GM18907 (cell line): ENCODE data around the gene IGSF9B.

ENCODE experiments used
- ATAC-seq: cut with Tn5 transposase; IDR thresholded peaks from one replicate; pipeline ENCODE4 v1.9.1; 2021; ENCODE audit warnings: mild to moderate bottlenecking, moderate library complexity; ENCODE audit not compliant: unreplicated experiment

The IGSF9B gene

DNA sequence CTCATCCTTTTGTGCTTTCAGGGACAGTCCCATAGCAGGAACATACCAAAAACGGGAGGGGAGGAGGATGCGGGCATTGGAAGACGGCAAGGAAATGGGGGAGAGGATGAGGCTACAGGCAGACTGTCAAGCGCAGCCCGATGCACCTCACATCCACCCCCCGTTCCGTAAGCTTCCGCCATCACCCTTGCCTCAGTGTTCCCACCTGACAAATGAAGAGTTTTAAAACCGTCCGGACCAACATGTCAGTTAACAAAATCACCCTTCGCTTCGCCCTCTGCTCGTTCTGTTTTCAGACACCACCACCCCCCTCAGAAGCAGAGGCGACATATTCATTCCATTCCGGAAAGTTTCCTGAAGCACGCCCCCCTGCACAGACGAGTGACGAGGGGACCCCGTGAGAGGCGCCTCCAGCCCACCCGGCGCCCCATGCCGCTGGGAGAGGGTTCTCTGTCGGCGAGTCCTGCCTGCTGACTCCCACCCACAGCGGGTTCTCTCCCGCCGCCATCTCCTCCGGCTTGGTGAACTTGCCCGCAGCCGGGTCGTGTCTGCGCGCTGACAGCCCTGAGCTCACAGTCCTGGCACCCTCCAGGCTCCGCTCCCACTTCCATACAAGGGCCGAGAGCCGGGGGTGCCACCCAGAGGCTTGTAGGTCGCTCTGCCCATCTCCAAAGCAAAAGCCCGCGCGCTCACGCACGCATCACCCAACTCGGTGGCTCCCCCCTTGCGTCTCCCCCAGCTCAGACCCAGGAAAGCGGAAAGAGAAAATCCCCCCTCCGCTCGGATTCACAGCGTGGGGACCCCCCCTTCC, 1.5 kb downstream of the IGSF9B start:
- ATAC-seq: no peak

GRCh38 chr11:133953999-133954398, 2.8 kb downstream of the IGSF9B start:
- no peak for ATAC-seq

- ATAC-seq: no peak
Observed at GRCh38 chr11:133953547-133953946, 3.2 kb downstream of the IGSF9B start.

- ATAC-seq: no peak
Observed at GRCh38 chr11:133952199-133953190, 4.3 kb downstream of the IGSF9B start.

GRCh38 chr11:133951327-133952198, 5.2 kb downstream of the IGSF9B start:
- no peak for ATAC-seq

DNA sequence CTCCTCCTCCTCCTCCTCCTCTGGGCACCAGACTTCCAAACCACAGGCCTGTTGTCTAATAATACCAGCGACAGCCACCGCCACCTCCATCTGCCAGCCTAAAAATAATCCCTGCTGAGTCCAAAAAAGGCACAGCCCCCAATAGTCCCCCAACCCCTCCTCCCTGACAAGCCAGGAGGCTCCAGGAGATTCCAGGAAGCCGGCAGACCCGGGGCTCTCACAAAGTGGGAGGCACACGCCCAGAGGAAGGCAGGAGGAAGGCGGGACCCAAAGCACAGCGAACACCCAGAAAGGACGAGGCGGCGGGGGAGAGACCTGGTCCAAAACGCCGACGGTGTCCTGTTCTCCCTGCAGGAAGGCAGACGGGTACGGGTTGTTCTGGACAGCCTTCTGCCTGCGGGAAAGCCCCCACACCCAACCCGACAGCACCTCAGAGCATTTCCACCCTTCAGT, 5.9 kb downstream of the IGSF9B start:
- no peak for ATAC-seq

GRCh38 chr11:133950421-133950820, 6.3 kb downstream of the IGSF9B start:
- ATAC-seq: no peak

- ATAC-seq: no peak
Observed at GRCh38 chr11:133949129-133949528, 7.6 kb downstream of the IGSF9B start.

DNA sequence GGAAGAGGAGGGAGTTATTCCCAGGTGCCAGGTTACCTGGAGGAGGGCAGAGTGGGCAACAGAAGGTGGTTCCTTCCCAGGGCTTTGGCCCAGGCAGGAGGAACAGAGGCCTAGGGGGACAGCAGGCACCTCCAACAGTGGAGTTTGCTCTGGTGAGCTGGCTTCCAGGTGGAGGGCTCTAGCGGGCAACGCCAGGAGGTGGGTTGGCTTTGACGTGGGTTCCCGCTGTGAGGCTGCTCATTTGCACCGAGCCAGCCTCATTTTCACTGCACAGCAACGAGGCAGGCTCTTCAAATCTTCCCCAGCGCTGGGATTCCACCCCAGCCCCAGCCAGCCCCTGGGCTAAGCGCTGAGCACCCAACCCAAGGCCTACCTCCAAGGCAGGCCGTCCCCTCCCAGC, 8.1 kb downstream of the IGSF9B start:
- no peak for ATAC-seq

GRCh38 chr11:133947321-133947756, 9.4 kb downstream of the IGSF9B start:
- no peak for ATAC-seq

- ATAC-seq: no peak
Observed at GRCh38 chr11:133946541-133947318, 10.0 kb downstream of the IGSF9B start.

DNA sequence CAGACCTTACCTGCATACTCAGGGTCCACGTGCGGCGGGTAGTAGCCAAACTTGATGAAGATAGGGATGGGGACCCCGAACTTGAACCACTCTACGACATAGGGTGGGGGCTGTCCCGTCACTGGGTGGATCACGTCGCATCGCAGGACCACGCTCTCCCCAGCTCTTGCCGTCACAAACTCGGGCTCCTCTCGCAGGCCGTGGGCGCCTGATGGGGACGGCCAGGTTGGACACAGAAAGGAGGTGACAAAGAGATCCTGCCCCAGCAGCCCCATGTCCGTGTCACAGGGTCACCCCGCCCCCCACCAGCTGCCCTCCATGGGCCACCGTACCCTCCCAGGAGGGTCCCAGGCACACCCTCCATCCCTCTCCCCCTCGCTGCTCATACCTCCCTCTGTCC, 10.7 kb downstream of the IGSF9B start:
- no peak for ATAC-seq

- no peak for ATAC-seq
Observed at GRCh38 chr11:133945087-133945974, 11.4 kb downstream of the IGSF9B start.

DNA sequence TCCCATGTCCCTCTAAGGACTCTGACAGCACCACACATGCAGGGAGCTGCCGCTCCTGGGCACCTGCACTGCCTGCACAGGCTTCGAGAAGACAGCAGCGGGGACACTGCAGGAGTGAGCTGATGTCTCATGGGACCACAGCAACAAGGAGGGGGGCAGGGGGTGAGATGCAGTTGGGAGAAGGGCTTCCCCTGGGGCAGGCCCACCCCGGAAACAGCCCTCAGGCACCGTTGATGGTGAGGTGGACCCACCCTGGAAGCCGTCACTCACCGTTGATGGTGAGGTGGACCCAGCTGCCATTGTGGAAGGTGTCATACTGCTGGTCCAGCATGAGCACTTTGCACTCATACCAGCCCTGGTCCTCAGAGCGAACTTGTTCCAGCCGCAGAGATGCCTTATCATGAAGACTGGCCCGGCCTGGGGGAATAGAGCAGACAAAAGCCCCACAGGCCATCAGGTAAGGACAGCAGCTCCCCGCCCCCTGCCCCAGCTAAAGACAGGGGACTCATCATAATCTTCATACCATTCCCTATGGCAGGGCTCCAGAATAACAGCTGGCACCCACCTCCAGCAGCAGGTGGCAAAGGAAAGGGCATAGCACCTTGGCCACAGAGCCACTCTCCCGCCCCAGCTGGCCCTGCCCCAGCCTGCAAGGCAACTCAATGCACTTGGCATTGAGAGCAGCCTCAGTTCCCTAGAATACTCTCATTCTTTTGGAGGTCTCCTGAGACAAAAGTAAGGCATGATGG, 12.6 kb downstream of the IGSF9B start:
- no peak for ATAC-seq

DNA sequence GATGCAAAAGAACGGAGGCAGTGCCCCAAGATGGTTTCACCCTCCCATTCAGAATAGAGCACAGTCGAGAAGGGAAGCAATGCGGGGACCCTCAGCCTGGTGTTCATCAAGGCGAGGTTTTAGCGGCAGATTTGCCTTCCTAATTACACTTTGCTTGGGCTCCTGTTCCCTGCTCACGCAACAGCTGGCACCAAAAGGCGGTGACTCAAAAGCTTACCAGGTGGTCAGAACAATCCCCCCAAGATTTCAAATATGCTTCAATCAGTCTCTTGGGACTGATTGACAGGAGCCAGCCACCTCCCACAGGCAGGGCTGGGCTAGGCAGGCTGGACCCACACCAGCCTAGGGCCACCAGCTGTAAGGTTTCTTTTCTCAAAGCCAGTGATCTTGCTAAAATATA, 14.2 kb downstream of the IGSF9B start:
- ATAC-seq: no peak

- no peak for ATAC-seq
Observed at GRCh38 chr11:133941546-133941945, 15.2 kb downstream of the IGSF9B start.

- ATAC-seq: no peak
Observed at GRCh38 chr11:133940034-133940433, 16.7 kb downstream of the IGSF9B start.

DNA sequence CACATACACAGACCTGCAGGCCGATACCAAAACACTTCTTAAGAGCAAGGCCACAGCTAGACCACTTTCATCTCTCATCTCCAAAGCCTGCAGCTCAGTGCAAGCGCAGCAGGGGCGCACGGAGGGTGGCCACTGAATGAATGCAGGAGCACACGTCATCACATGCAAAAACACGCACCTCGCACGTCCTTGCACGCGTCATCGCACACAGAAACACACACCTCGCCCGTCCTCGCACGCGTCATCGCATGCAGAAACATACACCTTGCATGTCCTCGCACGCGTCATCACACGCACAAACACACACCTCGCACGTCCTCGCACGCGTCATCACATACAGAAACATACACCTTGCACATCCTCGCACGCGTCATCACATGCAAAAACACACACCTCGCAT, 17.2 kb downstream of the IGSF9B start:
- ATAC-seq: no peak
